Colonic mucosa (tissue), 4 donors: Measurements from ENCODE around the gene ZEB1. TPM values are rescaled to one million over a fixed set of nuclear protein-coding genes. Genes with fewer than 3 reads are reported as not detected.

Experiments
- DNase-seq: peaks from one replicate; pipeline ENCODE4 v3.0.0-alpha.2; 2020
- H3K27ac ChIP-seq: fragments of 200-600 bp; one replicate; pipeline ENCODE4 v1.8.0; 2021
- H3K27me3 ChIP-seq: fragments of 200-600 bp; one replicate; pipeline ENCODE4 v1.8.0; 2021
- H3K36me3 ChIP-seq: fragments of 200-600 bp; one replicate; pipeline ENCODE4 v1.8.0; 2021
- H3K4me1 ChIP-seq: fragments of 200-600 bp; one replicate; pipeline ENCODE4 v1.8.0; 2021; ENCODE audit warnings: mild to moderate bottlenecking
- H3K4me3 ChIP-seq: fragments of 200-600 bp; one replicate; pipeline ENCODE4 v1.8.0; 2021
- H3K9ac ChIP-seq, 2 donors: one replicate each; pipeline ENCODE4 v1.7.0; 2013; ENCODE audit warnings: control low read depth in 2 of 2, low read depth in 2 of 2, low read length in 2 of 2
- H3K9me3 ChIP-seq: fragments of 200-600 bp; one replicate; pipeline ENCODE4 v1.8.0; 2021
- intact Hi-C: fragments of 100-400 bp; cut with DNase I; formaldehyde crosslinking; loops from one replicate; pipeline ENCODE4 v1.14.1; 2022
- total RNA-seq, 2 donors: library from RNA; stranded (reverse); fragmentation: NEBNext Ultra II Directional in 1 of 2; extraction: Animal tissue kit (Norgen Biotek cat#: 25700) in 1 of 2; gene quantifications; one replicate each; pipeline ENCODE4 v1.2.1, GENCODE V29; 2021
- TF ChIP-seq, protein P1 (sequence below): fragments of 200-600 bp; IDR thresholded peaks from one replicate; pipeline ENCODE4 v1.8.0; 2022; ENCODE audit warnings: antibody characterized with exemption, mild to moderate bottlenecking
- donor health status: healthy.
- donor health status: DM: no; HTN: no; CAD: no.
- donor health status: DM: no; HTN: no; CAD: no.

The ZEB1 gene
- total RNA-seq, 2 donors from 2014 or later = 6.1 to 32.3 TPM

DNA sequence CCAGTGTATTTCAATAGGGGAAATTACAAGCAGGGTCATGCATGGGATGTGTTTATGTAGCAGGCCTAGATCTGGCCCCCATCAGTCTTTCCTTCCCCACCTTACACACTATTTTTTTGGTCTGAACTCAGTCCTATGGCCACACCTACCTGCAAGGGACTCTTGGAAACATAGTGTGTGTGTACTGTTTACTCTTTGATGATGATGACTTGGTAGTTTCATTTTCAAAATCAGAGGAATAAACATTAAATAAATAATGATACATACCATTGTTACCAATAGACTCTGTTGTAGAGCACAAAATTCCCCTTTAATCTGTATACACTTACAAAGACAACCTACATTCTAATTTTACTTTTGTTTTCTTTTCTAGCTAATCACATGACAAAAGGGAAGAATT is 191.0 kb downstream of the ZEB1 start:
- intact Hi-C loops = no loop called here
- Histone ChIP-seq H3K27me3 (no peaks in the 10 kb centered on the region), H3K4me1 (no peaks in the 10 kb centered on the region), H3K36me3 (no peaks in the 10 kb centered on the region), H3K9me3 (no peaks in the 10 kb centered on the region), H3K27ac (no peak overlapping the region), H3K9ac (no peak overlapping the region), H3K4me3 (no peak overlapping the region)
- no peak for DNase-seq
- TF ChIP-seq, protein P1, sequence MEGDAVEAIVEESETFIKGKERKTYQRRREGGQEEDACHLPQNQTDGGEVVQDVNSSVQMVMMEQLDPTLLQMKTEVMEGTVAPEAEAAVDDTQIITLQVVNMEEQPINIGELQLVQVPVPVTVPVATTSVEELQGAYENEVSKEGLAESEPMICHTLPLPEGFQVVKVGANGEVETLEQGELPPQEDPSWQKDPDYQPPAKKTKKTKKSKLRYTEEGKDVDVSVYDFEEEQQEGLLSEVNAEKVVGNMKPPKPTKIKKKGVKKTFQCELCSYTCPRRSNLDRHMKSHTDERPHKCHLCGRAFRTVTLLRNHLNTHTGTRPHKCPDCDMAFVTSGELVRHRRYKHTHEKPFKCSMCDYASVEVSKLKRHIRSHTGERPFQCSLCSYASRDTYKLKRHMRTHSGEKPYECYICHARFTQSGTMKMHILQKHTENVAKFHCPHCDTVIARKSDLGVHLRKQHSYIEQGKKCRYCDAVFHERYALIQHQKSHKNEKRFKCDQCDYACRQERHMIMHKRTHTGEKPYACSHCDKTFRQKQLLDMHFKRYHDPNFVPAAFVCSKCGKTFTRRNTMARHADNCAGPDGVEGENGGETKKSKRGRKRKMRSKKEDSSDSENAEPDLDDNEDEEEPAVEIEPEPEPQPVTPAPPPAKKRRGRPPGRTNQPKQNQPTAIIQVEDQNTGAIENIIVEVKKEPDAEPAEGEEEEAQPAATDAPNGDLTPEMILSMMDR = no peak

DNA sequence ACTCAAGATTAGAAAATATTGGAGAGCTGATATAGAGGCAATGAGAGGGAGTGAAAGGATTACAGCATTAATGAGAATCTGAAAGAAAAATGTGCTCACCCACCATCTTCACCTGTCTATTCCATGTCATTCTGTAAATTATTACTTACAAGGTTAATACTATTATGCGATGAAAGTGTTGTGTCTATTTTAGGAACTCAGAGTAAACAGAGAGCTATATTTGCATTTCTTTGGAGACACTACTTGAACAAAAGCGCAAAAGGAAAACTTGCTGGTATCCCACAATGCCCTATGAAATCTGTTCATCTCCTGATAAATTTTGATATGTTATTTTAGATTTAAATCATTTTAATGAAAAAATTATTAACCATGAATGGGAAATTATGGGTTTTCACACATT is 196.1 kb downstream of the ZEB1 start:
- H3K9ac ChIP-seq = no peak overlapping the region
- H3K27me3 ChIP-seq = no peaks in the 10 kb centered on the region
- no peak overlapping the region for H3K27ac ChIP-seq
- no peak overlapping the region for H3K4me3 ChIP-seq
- DNase-seq = no peak
- intact Hi-C loops = no loop called here
- H3K36me3 ChIP-seq = no peaks in the 10 kb centered on the region
- H3K4me1 ChIP-seq = no peaks in the 10 kb centered on the region
- TF ChIP-seq, protein P1 = no peak
- no peaks in the 10 kb centered on the region for H3K9me3 ChIP-seq

DNA sequence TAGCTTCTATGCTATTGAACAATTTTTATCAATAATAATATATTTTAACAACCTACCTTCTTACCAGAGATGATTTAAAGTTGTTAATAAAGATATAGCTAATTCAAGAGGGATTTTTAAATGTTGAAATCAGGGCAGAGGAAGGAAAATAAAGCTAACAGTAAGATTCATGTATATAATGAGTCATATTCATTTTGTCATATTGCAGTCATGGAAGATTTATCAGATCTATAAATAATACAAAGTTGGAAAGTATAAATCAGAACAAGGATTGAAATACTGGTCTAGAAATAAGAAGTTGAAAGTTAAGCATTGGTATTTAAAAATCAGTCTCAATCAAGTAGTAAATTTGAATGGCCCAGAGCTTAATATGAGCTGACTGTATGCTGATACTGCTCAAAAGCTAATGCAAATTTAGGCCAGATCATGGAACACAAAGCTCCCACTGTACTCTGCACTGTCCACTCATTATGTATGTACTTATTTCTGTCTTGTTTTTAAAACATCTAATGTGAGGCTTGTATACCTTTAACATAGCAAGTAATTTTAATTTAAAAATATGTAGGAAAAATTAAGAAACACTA is 196.9 kb downstream of the ZEB1 start:
- Histone ChIP-seq H3K9me3 (no peaks in the 10 kb centered on the region), H3K4me3 (no peak overlapping the region), H3K27me3 (no peaks in the 10 kb centered on the region), H3K4me1 (no peaks in the 10 kb centered on the region), H3K27ac (no peak overlapping the region), H3K36me3 (no peaks in the 10 kb centered on the region), H3K9ac (no peak overlapping the region)
- TF ChIP-seq, protein P1 = no peak
- DNase-seq = no peak
- intact Hi-C loops = no loop called here

DNA sequence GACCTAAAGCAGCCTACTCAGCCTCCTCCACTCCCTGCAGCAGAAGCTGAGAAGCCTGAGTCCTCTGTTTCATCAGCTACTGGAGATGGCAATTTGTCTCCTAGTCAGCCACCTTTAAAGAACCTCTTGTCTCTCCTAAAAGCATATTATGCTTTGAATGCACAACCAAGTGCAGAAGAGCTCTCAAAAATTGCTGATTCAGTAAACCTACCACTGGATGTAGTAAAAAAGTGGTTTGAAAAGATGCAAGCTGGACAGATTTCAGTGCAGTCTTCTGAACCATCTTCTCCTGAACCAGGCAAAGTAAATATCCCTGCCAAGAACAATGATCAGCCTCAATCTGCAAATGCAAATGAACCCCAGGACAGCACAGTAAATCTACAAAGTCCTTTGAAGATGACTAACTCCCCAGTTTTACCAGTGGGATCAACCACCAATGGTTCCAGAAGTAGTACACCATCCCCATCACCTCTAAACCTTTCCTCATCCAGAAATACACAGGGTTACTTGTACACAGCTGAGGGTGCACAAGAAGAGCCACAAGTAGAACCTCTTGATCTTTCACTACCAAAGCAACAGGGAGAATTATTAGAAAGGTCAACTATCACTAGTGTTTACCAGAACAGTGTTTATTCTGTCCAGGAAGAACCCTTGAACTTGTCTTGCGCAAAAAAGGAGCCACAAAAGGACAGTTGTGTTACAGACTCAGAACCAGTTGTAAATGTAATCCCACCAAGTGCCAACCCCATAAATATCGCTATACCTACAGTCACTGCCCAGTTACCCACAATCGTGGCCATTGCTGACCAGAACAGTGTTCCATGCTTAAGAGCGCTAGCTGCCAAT is 202.2 kb downstream of the ZEB1 start:
- no peaks in the 10 kb centered on the region for H3K36me3 ChIP-seq
- no peak for DNase-seq
- H3K27me3 ChIP-seq = no peaks in the 10 kb centered on the region
- H3K4me1 ChIP-seq = no peaks in the 10 kb centered on the region
- intact Hi-C loops = no loop called here
- TF ChIP-seq, protein P1 = no peak
- no peak overlapping the region for H3K27ac ChIP-seq
- H3K9ac ChIP-seq = no peak overlapping the region
- no peak overlapping the region for H3K4me3 ChIP-seq
- H3K9me3 ChIP-seq = no peaks in the 10 kb centered on the region

DNA sequence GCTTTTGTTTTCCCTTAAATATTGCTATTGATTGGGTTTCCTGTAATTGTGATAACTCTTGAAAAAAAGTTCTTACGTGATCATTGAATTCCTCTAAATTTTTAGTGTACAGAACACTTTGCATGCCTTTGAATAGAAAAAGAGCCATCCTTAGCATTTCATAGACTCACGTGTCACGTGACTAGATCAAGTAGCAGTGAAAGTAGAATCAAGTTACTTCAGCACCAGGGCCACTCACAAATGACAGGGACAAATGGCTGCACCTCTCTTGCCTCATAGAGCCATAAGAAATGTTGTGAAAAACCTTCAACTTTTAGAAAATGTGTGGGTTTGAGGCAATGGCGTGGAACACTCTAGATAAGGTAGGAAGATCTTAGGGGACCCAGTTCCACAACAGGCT is 203.8 kb downstream of the ZEB1 start:
- Histone ChIP-seq H3K9me3 (no peaks in the 10 kb centered on the region), H3K4me1 (no peaks in the 10 kb centered on the region), H3K9ac (no peak overlapping the region), H3K36me3 (no peaks in the 10 kb centered on the region), H3K27ac (no peak overlapping the region), H3K27me3 (no peaks in the 10 kb centered on the region), H3K4me3 (no peak overlapping the region)
- TF ChIP-seq, protein P1 = no peak
- intact Hi-C loops = no loop called here
- DNase-seq = no peak
